ENCODE measurements around the gene MOB1B.

Gene MOB1B

GRCh38 chr4:70901984-70902576 is at the start of gene MOB1B:
Gene MOB1B (plus strand): TSS chr4:70902369. CDS start chr4:70902537, 168 bp downstream.
- Mint-ChIP-seq H3K36me3 (peaks cover 8% of the 10 kb centered on the region), H3K4me3 (peak within 1 kb of the TSS; percentile 99), H3K4me1 (ENCODE audit: low read depth) (peaks cover 34% of the 10 kb centered on the region)

GRCh38 chr4:70855464-70855863 is 46.7 kb upstream of the MOB1B start:
- Mint-ChIP-seq H3K9me3 (ENCODE audit: low read depth) (no peaks in the 10 kb centered on the region), H3K36me3 (no peaks in the 10 kb centered on the region), H3K27me3 (no peaks in the 10 kb centered on the region), H3K4me1 (ENCODE audit: low read depth) (no peaks in the 10 kb centered on the region), H3K4me3 (no peak overlapping the region), H3K27ac (no peak overlapping the region)

More at GRCh38 chr4:70901984-70902576, at the start of gene MOB1B:
- Mint-ChIP-seq H3K9me3 (ENCODE audit: low read depth) (no peaks in the 10 kb centered on the region), H3K27me3 (no peaks in the 10 kb centered on the region), H3K27ac (peak within 1 kb of the TSS; percentile 92)

- Mint-ChIP-seq H3K4me1 (ENCODE audit: low read depth) (no peaks in the 10 kb centered on the region), H3K27me3 (no peaks in the 10 kb centered on the region), H3K4me3 (no peak overlapping the region), H3K27ac (no peak overlapping the region), H3K9me3 (ENCODE audit: low read depth) (no peaks in the 10 kb centered on the region), H3K36me3 (no peaks in the 10 kb centered on the region)
Observed at GRCh38 chr4:70858454-70858853, 43.7 kb upstream of the MOB1B start.

- H3K4me1 Mint-ChIP-seq (ENCODE audit: low read depth) = no peaks in the 10 kb centered on the region
- H3K27me3 Mint-ChIP-seq = no peaks in the 10 kb centered on the region
- no peaks in the 10 kb centered on the region for H3K36me3 Mint-ChIP-seq
- no peaks in the 10 kb centered on the region for H3K9me3 Mint-ChIP-seq (ENCODE audit: low read depth)
- H3K27ac Mint-ChIP-seq = no peak overlapping the region
- no peak overlapping the region for H3K4me3 Mint-ChIP-seq
Observed at GRCh38 chr4:70859066-70859465, 43.1 kb upstream of the MOB1B start.

GRCh38 chr4:70863099-70863790 is 38.9 kb upstream of the MOB1B start:
- Mint-ChIP-seq H3K9me3 (ENCODE audit: low read depth) (no peaks in the 10 kb centered on the region), H3K27me3 (no peaks in the 10 kb centered on the region), H3K4me3 (no peak overlapping the region), H3K4me1 (ENCODE audit: low read depth) (no peaks in the 10 kb centered on the region), H3K36me3 (no peaks in the 10 kb centered on the region), H3K27ac (no peak overlapping the region)

GRCh38 chr4:70868778-70869177 is 33.4 kb upstream of the MOB1B start:
- no peaks in the 10 kb centered on the region for H3K4me1 Mint-ChIP-seq (ENCODE audit: low read depth)
- H3K4me3 Mint-ChIP-seq = no peak overlapping the region
- H3K36me3 Mint-ChIP-seq = no peaks in the 10 kb centered on the region
- no peaks in the 10 kb centered on the region for H3K27me3 Mint-ChIP-seq
- no peaks in the 10 kb centered on the region for H3K9me3 Mint-ChIP-seq (ENCODE audit: low read depth)
- H3K27ac Mint-ChIP-seq = no peak overlapping the region

GRCh38 chr4:70873216-70873615 is 29.0 kb upstream of the MOB1B start:
- H3K27me3 Mint-ChIP-seq = no peaks in the 10 kb centered on the region
- no peak overlapping the region for H3K4me3 Mint-ChIP-seq
- no peaks in the 10 kb centered on the region for H3K4me1 Mint-ChIP-seq (ENCODE audit: low read depth)
- no peak overlapping the region for H3K27ac Mint-ChIP-seq
- no peaks in the 10 kb centered on the region for H3K36me3 Mint-ChIP-seq
- no peaks in the 10 kb centered on the region for H3K9me3 Mint-ChIP-seq (ENCODE audit: low read depth)

GRCh38 chr4:70874268-70875156 is 27.7 kb upstream of the MOB1B start:
- no peaks in the 10 kb centered on the region for H3K4me1 Mint-ChIP-seq (ENCODE audit: low read depth)
- H3K4me3 Mint-ChIP-seq = no peak overlapping the region

GRCh38 chr4:70877556-70877955 is 24.6 kb upstream of the MOB1B start:
- Mint-ChIP-seq H3K36me3 (no peaks in the 10 kb centered on the region), H3K9me3 (ENCODE audit: low read depth) (no peaks in the 10 kb centered on the region), H3K27me3 (no peaks in the 10 kb centered on the region), H3K4me1 (ENCODE audit: low read depth) (no peaks in the 10 kb centered on the region), H3K4me3 (no peak overlapping the region), H3K27ac (no peak overlapping the region)

More at GRCh38 chr4:70874268-70875156, 27.7 kb upstream of the MOB1B start:
- no peaks in the 10 kb centered on the region for H3K9me3 Mint-ChIP-seq (ENCODE audit: low read depth)
- H3K27ac Mint-ChIP-seq = no peak overlapping the region
- H3K36me3 Mint-ChIP-seq = no peaks in the 10 kb centered on the region
- H3K27me3 Mint-ChIP-seq = no peaks in the 10 kb centered on the region

GRCh38 chr4:70880739-70881138 is 21.4 kb upstream of the MOB1B start:
- H3K9me3 Mint-ChIP-seq (ENCODE audit: low read depth) = no peaks in the 10 kb centered on the region
- no peaks in the 10 kb centered on the region for H3K4me1 Mint-ChIP-seq (ENCODE audit: low read depth)
- H3K36me3 Mint-ChIP-seq = no peaks in the 10 kb centered on the region
- H3K27ac Mint-ChIP-seq = no peak overlapping the region
- H3K27me3 Mint-ChIP-seq = no peaks in the 10 kb centered on the region
- H3K4me3 Mint-ChIP-seq = no peak overlapping the region

GRCh38 chr4:70885174-70885573 is 17.0 kb upstream of the MOB1B start:
- H3K4me1 Mint-ChIP-seq (ENCODE audit: low read depth) = no peaks in the 10 kb centered on the region
- H3K27ac Mint-ChIP-seq = no peak overlapping the region
- no peaks in the 10 kb centered on the region for H3K9me3 Mint-ChIP-seq (ENCODE audit: low read depth)
- H3K27me3 Mint-ChIP-seq = no peaks in the 10 kb centered on the region
- no peaks in the 10 kb centered on the region for H3K36me3 Mint-ChIP-seq
- H3K4me3 Mint-ChIP-seq = no peak overlapping the region

- Mint-ChIP-seq H3K27ac (no peak overlapping the region), H3K9me3 (ENCODE audit: low read depth) (no peaks in the 10 kb centered on the region), H3K4me3 (no peak overlapping the region), H3K36me3 (no peaks in the 10 kb centered on the region), H3K4me1 (ENCODE audit: low read depth) (no peaks in the 10 kb centered on the region), H3K27me3 (no peaks in the 10 kb centered on the region)
Observed at GRCh38 chr4:70892086-70892769, 9.9 kb upstream of the MOB1B start.

GRCh38 chr4:70893790-70894189 is 8.4 kb upstream of the MOB1B start:
- Mint-ChIP-seq H3K36me3 (no peaks in the 10 kb centered on the region), H3K4me1 (ENCODE audit: low read depth) (no peaks in the 10 kb centered on the region), H3K27me3 (no peaks in the 10 kb centered on the region), H3K27ac (no peak overlapping the region), H3K4me3 (no peak overlapping the region), H3K9me3 (ENCODE audit: low read depth) (no peaks in the 10 kb centered on the region)

- Mint-ChIP-seq H3K27ac (no peak overlapping the region), H3K4me1 (ENCODE audit: low read depth) (no peaks in the 10 kb centered on the region), H3K4me3 (no peak overlapping the region), H3K27me3 (no peaks in the 10 kb centered on the region), H3K9me3 (ENCODE audit: low read depth) (no peaks in the 10 kb centered on the region), H3K36me3 (no peaks in the 10 kb centered on the region)
Observed at GRCh38 chr4:70895405-70895804, 6.8 kb upstream of the MOB1B start.

All from activated naive CD8-positive, alpha-beta T cell (primary cell).